Liver (tissue), 9 donors: ENCODE data around the gene MRTFB. TPM values are rescaled to one million over a fixed set of nuclear protein-coding genes. Genes with fewer than 3 reads are reported as not detected.

ENCODE experiments used
- DNase-seq: peaks from one replicate; pipeline ENCODE4 v3.0.0-alpha.2; 2017; ENCODE audit warnings: low spot score
- H3K27ac ChIP-seq, 2 donors: one replicate each; pipeline ENCODE4 v1.7.0; 2013; ENCODE audit warnings: inconsistent platforms in 2 of 2, low read length in 2 of 2, control low read depth in 1 of 2, low read depth in 1 of 2, mild to moderate bottlenecking in 1 of 2
- H3K27me3 ChIP-seq, 4 donors: one replicate each; pipeline versions ENCODE4 v1.6.1 to v1.7.0; 2013; ENCODE audit warnings: low read length in 3 of 4, inconsistent platforms in 1 of 4, mild to moderate bottlenecking in 1 of 4, moderate library complexity in 1 of 4; ENCODE audit not compliant: control insufficient read depth in 4 of 4, insufficient read depth in 4 of 4
- H3K36me3 ChIP-seq, 4 donors: one replicate each; pipeline versions ENCODE4 v1.6.1 to v1.7.0; 2013; ENCODE audit warnings: low read length in 3 of 4, mild to moderate bottlenecking in 3 of 4, low read depth in 1 of 4, moderate library complexity in 1 of 4; ENCODE audit not compliant: control insufficient read depth in 4 of 4, insufficient read depth in 3 of 4
- H3K4me1 ChIP-seq, 4 donors: one replicate each; pipeline versions ENCODE4 v1.6.1 to v1.7.0; 2013; ENCODE audit warnings: low read length in 3 of 4, mild to moderate bottlenecking in 3 of 4, moderate library complexity in 1 of 4; ENCODE audit not compliant: control insufficient read depth in 4 of 4, insufficient read depth in 4 of 4
- H3K4me3 ChIP-seq, 3 donors: one replicate each; pipeline versions ENCODE4 v1.6.1 to v1.7.0; 2013; ENCODE audit warnings: low read length in 3 of 3, control low read depth in 1 of 3, low read depth in 1 of 3, mild to moderate bottlenecking in 1 of 3
- H3K9ac ChIP-seq, 2 donors: one replicate each; pipeline ENCODE4 v1.7.0; 2013; ENCODE audit warnings: low read length in 2 of 2, mild to moderate bottlenecking in 2 of 2, moderate library complexity in 2 of 2, control low read depth in 1 of 2, low read depth in 1 of 2
- H3K9me3 ChIP-seq, 4 donors: one replicate each; pipeline versions ENCODE4 v1.6.1 to v1.7.0; 2013; ENCODE audit warnings: low read length in 3 of 4; ENCODE audit not compliant: control insufficient read depth in 4 of 4
- CTCF ChIP-seq: fragments of 150-350 bp; IDR thresholded peaks from 2 replicates; pipeline ENCODE4 v1.5.1; 2017; ENCODE audit warnings: improper control_type of control experiment, low read depth, low read length; ENCODE audit not compliant: missing input control
- EGR1 ChIP-seq, 2 donors: IDR thresholded peaks; 2 replicates each; pipeline ENCODE4 v1.6.1; 2016 to 2018; ENCODE audit warnings: antibody characterized with exemption in 2 of 2, low read depth in 2 of 2
- FOXA1 ChIP-seq: IDR thresholded peaks from 2 replicates; pipeline ENCODE4 v1.6.1; 2016; ENCODE audit warnings: antibody characterized with exemption
- GABPA ChIP-seq, 2 donors: IDR thresholded peaks in 1 of 2; conservative IDR thresholded peaks in 1 of 2; 2 replicates each; pipeline ENCODE4 v1.6.1; 2016; ENCODE audit warnings: antibody characterized with exemption in 2 of 2, mild to moderate bottlenecking in 1 of 2, moderate library complexity in 1 of 2
- HNF4A ChIP-seq, 2 donors: conservative IDR thresholded peaks; 2 replicates each; pipeline ENCODE4 v1.6.1; 2016; ENCODE audit warnings: antibody characterized with exemption in 2 of 2, mild to moderate bottlenecking in 2 of 2
- HNF4G ChIP-seq: IDR thresholded peaks from 2 replicates; pipeline ENCODE4 v1.6.1; 2016; ENCODE audit warnings: antibody characterized with exemption
- JUND ChIP-seq, 2 donors: IDR thresholded peaks; 2 replicates each; pipeline ENCODE4 v1.6.1; 2016; ENCODE audit warnings: antibody characterized with exemption in 2 of 2
- RAD21 ChIP-seq, 2 donors: IDR thresholded peaks; 2 replicates each; pipeline ENCODE4 v1.6.1; 2016; ENCODE audit warnings: antibody characterized with exemption in 2 of 2, mild to moderate bottlenecking in 2 of 2
- REST ChIP-seq: IDR thresholded peaks from 2 replicates; pipeline ENCODE4 v1.6.1; 2016; ENCODE audit warnings: antibody characterized with exemption, mild to moderate bottlenecking
- RXRA ChIP-seq, 2 donors: IDR thresholded peaks; 2 replicates each; pipeline ENCODE4 v1.6.1; 2017 to 2018; ENCODE audit warnings: antibody characterized with exemption in 2 of 2, mild to moderate bottlenecking in 1 of 2
- SP1 ChIP-seq: IDR thresholded peaks from 2 replicates; pipeline ENCODE4 v1.6.1; 2018; ENCODE audit warnings: antibody characterized with exemption, mild to moderate bottlenecking
- TAF1 ChIP-seq: conservative IDR thresholded peaks from 2 replicates; pipeline ENCODE4 v1.6.1; 2016; ENCODE audit warnings: antibody characterized with exemption, mild to moderate bottlenecking
- YY1 ChIP-seq: IDR thresholded peaks from 2 replicates; pipeline ENCODE4 v1.6.1; 2016; ENCODE audit warnings: antibody characterized with exemption, mild to moderate bottlenecking
- ZBTB33 ChIP-seq: IDR thresholded peaks from 2 replicates; pipeline ENCODE4 v1.6.1; 2016; ENCODE audit warnings: antibody characterized with exemption
- WGBS: extraction: QIAGEN DNeasy Blood & Tissue Kit; methylation state at CpG from one replicate; pipeline ENCODE4 v1.1.7; 2013; 5-methylcytosine and 5-hydroxymethylcytosine counted together
- polyA plus RNA-seq, 2 donors: library from polyadenylated mRNA; stranded (reverse) in 1 of 2; unstranded in 1 of 2; fragments of 200-250 nt in 1 of 2; fragments of >200 nt in 1 of 2; fragmentation: Nextera tagmentation in 1 of 2; extraction: Ambion mirVana in 1 of 2; gene quantifications; one replicate each; pipeline versions ENCODE4 v1.2.1 to v1.2.3, GENCODE V29; 2013 to 2015
- total RNA-seq, 2 donors: library from RNA; depleted of rRNA; stranded (reverse); fragments of >200 nt; gene quantifications; one replicate each; pipeline ENCODE4 v1.2.3, GENCODE V29; 2014
- TF ChIP-seq, protein P1 (sequence below): IDR thresholded peaks from 2 replicates; pipeline ENCODE4 v1.6.1; 2016; ENCODE audit warnings: antibody characterized with exemption
- donor health status: healthy.
- donor health status: healthy.
- donor health status: healthy.
- donor health status: healthy.
- donor health status: healthy.

The MRTFB gene
- total and polyA plus RNA-seq, 4 donors: 4.1 to 14.2 (median 5.8) TPM

GRCh38 chr16:14193316-14193871, 122.3 kb downstream of the MRTFB start:
- TF ChIP-seq ZBTB33 (no peak), HNF4G (no peak), CTCF (no peak), TAF1 (no peak), RXRA (IDR thresholded peaks at IDR 0.05) (no peak), EGR1 (IDR thresholded peaks at IDR 0.05; ENCODE audit: low read depth in 2 of 2) (no peak), FOXA1 (no peak), JUND (IDR thresholded peaks at IDR 0.05) (no peak), REST (no peak), SP1 (no peak), GABPA (IDR thresholded peaks at IDR 0.05 in 1 of 2, conservative IDR thresholded peaks at IDR 0.05 in 1 of 2) (no peak), YY1 (no peak), HNF4A (conservative IDR thresholded peaks at IDR 0.05) (no peak), RAD21 (IDR thresholded peaks at IDR 0.05) (no peak)
- TF ChIP-seq, protein P1, sequence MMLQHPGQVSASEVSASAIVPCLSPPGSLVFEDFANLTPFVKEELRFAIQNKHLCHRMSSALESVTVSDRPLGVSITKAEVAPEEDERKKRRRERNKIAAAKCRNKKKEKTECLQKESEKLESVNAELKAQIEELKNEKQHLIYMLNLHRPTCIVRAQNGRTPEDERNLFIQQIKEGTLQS: no peak
- Histone ChIP-seq H3K4me3 (no peak overlapping the region), H3K27me3 (no peaks in the 10 kb centered on the region), H3K36me3 (no peaks in the 10 kb centered on the region), H3K27ac (no peak overlapping the region), H3K9me3 (no peaks in the 10 kb centered on the region), H3K4me1 (peaks cover 0 to 3% (median 0%) of the 10 kb centered on the region in 4 donors), H3K9ac (no peak overlapping the region)
- 87% methylated on average over 6 of the region's 6 CpGs for WGBS
- DNase-seq: no peak

DNA sequence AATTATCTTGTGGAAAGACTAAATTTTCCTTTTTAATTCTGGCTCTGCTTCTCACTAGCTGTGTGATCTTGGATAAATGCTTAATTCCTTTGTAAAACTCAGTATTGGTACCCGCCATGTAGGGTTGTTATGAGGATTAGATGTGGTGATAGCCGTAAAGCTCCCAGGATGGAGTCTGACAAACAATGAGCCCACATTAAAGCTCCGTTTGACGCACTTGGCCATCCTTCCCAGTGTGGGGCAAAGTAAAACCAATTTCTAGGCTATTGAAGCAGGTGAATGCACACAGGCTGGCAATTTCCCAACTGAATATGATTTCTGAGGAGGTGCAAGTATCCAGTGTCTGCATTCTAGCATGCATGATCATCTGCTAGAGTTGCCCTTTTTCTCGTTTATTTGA, 123.6 kb downstream of the MRTFB start:
- Histone ChIP-seq H3K9ac (no peak overlapping the region), H3K27me3 (no peaks in the 10 kb centered on the region), H3K9me3 (no peaks in the 10 kb centered on the region), H3K36me3 (no peaks in the 10 kb centered on the region), H3K4me1 (no peaks in the 10 kb centered on the region), H3K27ac (no peak overlapping the region), H3K4me3 (no peak overlapping the region)
- TF ChIP-seq EGR1 (IDR thresholded peaks at IDR 0.05; ENCODE audit: low read depth in 2 of 2) (no peak), CTCF (no peak)
- WGBS: 97% methylated on average over 5 of the region's 5 CpGs
- no peak for DNase-seq
